Measurements from ENCODE around the gene GIMD1.

Gene GIMD1

GRCh38 chr4:106373026-106373425, 4.4 kb upstream of the GIMD1 start:
- Histone ChIP-seq H3K36me3 (ENCODE audit: control insufficient read depth, insufficient read depth, low read length) (no peaks in the 10 kb centered on the region), H3K27me3 (replicated peaks; ENCODE audit: control insufficient read depth, insufficient read depth, low read length, poor library complexity, severe bottlenecking) (no peaks in the 10 kb centered on the region), H3K9me3 (ENCODE audit: control insufficient read depth, low read length) (no peaks in the 10 kb centered on the region), H3K27ac (ENCODE audit: insufficient read depth, low read length, poor library complexity, severe bottlenecking) (no peak overlapping the region), H3K4me3 (ENCODE audit: insufficient read depth, low read depth, low read length, poor library complexity, severe bottlenecking) (no peak overlapping the region), H3K4me1 (ENCODE audit: control insufficient read depth, insufficient read depth, low read length, poor library complexity, severe bottlenecking) (no peaks in the 10 kb centered on the region)
- DNase-seq: no peak

- DNase-seq: no peak
- Histone ChIP-seq H3K9me3 (ENCODE audit: control insufficient read depth, low read length) (no peaks in the 10 kb centered on the region), H3K36me3 (ENCODE audit: control insufficient read depth, insufficient read depth, low read length) (no peaks in the 10 kb centered on the region), H3K4me1 (ENCODE audit: control insufficient read depth, insufficient read depth, low read length, poor library complexity, severe bottlenecking) (no peaks in the 10 kb centered on the region), H3K27me3 (replicated peaks; ENCODE audit: control insufficient read depth, insufficient read depth, low read length, poor library complexity, severe bottlenecking) (no peaks in the 10 kb centered on the region), H3K4me3 (ENCODE audit: insufficient read depth, low read depth, low read length, poor library complexity, severe bottlenecking) (no peak overlapping the region), H3K27ac (ENCODE audit: insufficient read depth, low read length, poor library complexity, severe bottlenecking) (no peak overlapping the region)
Observed at GRCh38 chr4:106371161-106371560, 2.6 kb upstream of the GIMD1 start.

- H3K27ac ChIP-seq (ENCODE audit: insufficient read depth, low read length, poor library complexity, severe bottlenecking): no peak overlapping the region
Observed at GRCh38 chr4:106370214-106370613, 1.6 kb upstream of the GIMD1 start.

GRCh38 chr4:106369456-106370060, 980 bp upstream of the GIMD1 start:
- DNase-seq: no peak
- no peak overlapping the region for H3K27ac ChIP-seq (ENCODE audit: insufficient read depth, low read length, poor library complexity, severe bottlenecking)
- H3K4me3 ChIP-seq (ENCODE audit: insufficient read depth, low read depth, low read length, poor library complexity, severe bottlenecking): no peak overlapping the region

More at GRCh38 chr4:106370214-106370613, 1.6 kb upstream of the GIMD1 start:
- Histone ChIP-seq H3K4me3 (ENCODE audit: insufficient read depth, low read depth, low read length, poor library complexity, severe bottlenecking) (no peak overlapping the region), H3K4me1 (ENCODE audit: control insufficient read depth, insufficient read depth, low read length, poor library complexity, severe bottlenecking) (no peaks in the 10 kb centered on the region), H3K9me3 (ENCODE audit: control insufficient read depth, low read length) (no peaks in the 10 kb centered on the region), H3K36me3 (ENCODE audit: control insufficient read depth, insufficient read depth, low read length) (no peaks in the 10 kb centered on the region), H3K27me3 (replicated peaks; ENCODE audit: control insufficient read depth, insufficient read depth, low read length, poor library complexity, severe bottlenecking) (no peaks in the 10 kb centered on the region)
- DNase-seq: no peak

GRCh38 chr4:106367072-106367471, 1.5 kb downstream of the GIMD1 start:
- H3K27me3 ChIP-seq (replicated peaks; ENCODE audit: control insufficient read depth, insufficient read depth, low read length, poor library complexity, severe bottlenecking): no peaks in the 10 kb centered on the region
- no peak overlapping the region for H3K4me3 ChIP-seq (ENCODE audit: insufficient read depth, low read depth, low read length, poor library complexity, severe bottlenecking)
- no peaks in the 10 kb centered on the region for H3K36me3 ChIP-seq (ENCODE audit: control insufficient read depth, insufficient read depth, low read length)
- DNase-seq: no peak
- no peaks in the 10 kb centered on the region for H3K9me3 ChIP-seq (ENCODE audit: control insufficient read depth, low read length)
- H3K27ac ChIP-seq (ENCODE audit: insufficient read depth, low read length, poor library complexity, severe bottlenecking): no peak overlapping the region
- H3K4me1 ChIP-seq (ENCODE audit: control insufficient read depth, insufficient read depth, low read length, poor library complexity, severe bottlenecking): no peaks in the 10 kb centered on the region

More at GRCh38 chr4:106369456-106370060, 980 bp upstream of the GIMD1 start:
- no peaks in the 10 kb centered on the region for H3K27me3 ChIP-seq (replicated peaks; ENCODE audit: control insufficient read depth, insufficient read depth, low read length, poor library complexity, severe bottlenecking)
- H3K36me3 ChIP-seq (ENCODE audit: control insufficient read depth, insufficient read depth, low read length): no peaks in the 10 kb centered on the region
- H3K4me1 ChIP-seq (ENCODE audit: control insufficient read depth, insufficient read depth, low read length, poor library complexity, severe bottlenecking): no peaks in the 10 kb centered on the region
- no peaks in the 10 kb centered on the region for H3K9me3 ChIP-seq (ENCODE audit: control insufficient read depth, low read length)

GRCh38 chr4:106366026-106366425, 2.6 kb downstream of the GIMD1 start:
- Histone ChIP-seq H3K4me1 (ENCODE audit: control insufficient read depth, insufficient read depth, low read length, poor library complexity, severe bottlenecking) (no peaks in the 10 kb centered on the region), H3K27ac (ENCODE audit: insufficient read depth, low read length, poor library complexity, severe bottlenecking) (no peak overlapping the region), H3K27me3 (replicated peaks; ENCODE audit: control insufficient read depth, insufficient read depth, low read length, poor library complexity, severe bottlenecking) (no peaks in the 10 kb centered on the region), H3K36me3 (ENCODE audit: control insufficient read depth, insufficient read depth, low read length) (no peaks in the 10 kb centered on the region), H3K9me3 (ENCODE audit: control insufficient read depth, low read length) (no peaks in the 10 kb centered on the region), H3K4me3 (ENCODE audit: insufficient read depth, low read depth, low read length, poor library complexity, severe bottlenecking) (no peak overlapping the region)
- DNase-seq: no peak

- Histone ChIP-seq H3K27me3 (replicated peaks; ENCODE audit: control insufficient read depth, insufficient read depth, low read length, poor library complexity, severe bottlenecking) (no peaks in the 10 kb centered on the region), H3K36me3 (ENCODE audit: control insufficient read depth, insufficient read depth, low read length) (no peaks in the 10 kb centered on the region), H3K27ac (ENCODE audit: insufficient read depth, low read length, poor library complexity, severe bottlenecking) (no peak overlapping the region), H3K4me1 (ENCODE audit: control insufficient read depth, insufficient read depth, low read length, poor library complexity, severe bottlenecking) (no peaks in the 10 kb centered on the region), H3K9me3 (ENCODE audit: control insufficient read depth, low read length) (no peaks in the 10 kb centered on the region), H3K4me3 (ENCODE audit: insufficient read depth, low read depth, low read length, poor library complexity, severe bottlenecking) (no peak overlapping the region)
- DNase-seq: no peak
Observed at GRCh38 chr4:106365613-106366012, 3.0 kb downstream of the GIMD1 start.

- H3K27ac ChIP-seq (ENCODE audit: insufficient read depth, low read length, poor library complexity, severe bottlenecking): no peak overlapping the region
- H3K4me3 ChIP-seq (ENCODE audit: insufficient read depth, low read depth, low read length, poor library complexity, severe bottlenecking): no peak overlapping the region
- no peak for DNase-seq
- no peaks in the 10 kb centered on the region for H3K4me1 ChIP-seq (ENCODE audit: control insufficient read depth, insufficient read depth, low read length, poor library complexity, severe bottlenecking)
- no peaks in the 10 kb centered on the region for H3K27me3 ChIP-seq (replicated peaks; ENCODE audit: control insufficient read depth, insufficient read depth, low read length, poor library complexity, severe bottlenecking)
- H3K9me3 ChIP-seq (ENCODE audit: control insufficient read depth, low read length): no peaks in the 10 kb centered on the region
- no peaks in the 10 kb centered on the region for H3K36me3 ChIP-seq (ENCODE audit: control insufficient read depth, insufficient read depth, low read length)
Observed at GRCh38 chr4:106364282-106364681, 4.3 kb downstream of the GIMD1 start.

GRCh38 chr4:106362086-106362825, 6.3 kb downstream of the GIMD1 start:
- no peaks in the 10 kb centered on the region for H3K4me1 ChIP-seq (ENCODE audit: control insufficient read depth, insufficient read depth, low read length, poor library complexity, severe bottlenecking)
- no peak overlapping the region for H3K4me3 ChIP-seq (ENCODE audit: insufficient read depth, low read depth, low read length, poor library complexity, severe bottlenecking)
- no peaks in the 10 kb centered on the region for H3K27me3 ChIP-seq (replicated peaks; ENCODE audit: control insufficient read depth, insufficient read depth, low read length, poor library complexity, severe bottlenecking)
- no peaks in the 10 kb centered on the region for H3K9me3 ChIP-seq (ENCODE audit: control insufficient read depth, low read length)
- no peaks in the 10 kb centered on the region for H3K36me3 ChIP-seq (ENCODE audit: control insufficient read depth, insufficient read depth, low read length)
- DNase-seq: no peak
- no peak overlapping the region for H3K27ac ChIP-seq (ENCODE audit: insufficient read depth, low read length, poor library complexity, severe bottlenecking)

GRCh38 chr4:106358899-106359298, 9.7 kb downstream of the GIMD1 start:
- Histone ChIP-seq H3K36me3 (ENCODE audit: control insufficient read depth, insufficient read depth, low read length) (no peaks in the 10 kb centered on the region), H3K27me3 (replicated peaks; ENCODE audit: control insufficient read depth, insufficient read depth, low read length, poor library complexity, severe bottlenecking) (no peaks in the 10 kb centered on the region), H3K27ac (ENCODE audit: insufficient read depth, low read length, poor library complexity, severe bottlenecking) (no peak overlapping the region), H3K4me3 (ENCODE audit: insufficient read depth, low read depth, low read length, poor library complexity, severe bottlenecking) (no peak overlapping the region), H3K9me3 (ENCODE audit: control insufficient read depth, low read length) (no peaks in the 10 kb centered on the region), H3K4me1 (ENCODE audit: control insufficient read depth, insufficient read depth, low read length, poor library complexity, severe bottlenecking) (no peaks in the 10 kb centered on the region)
- no peak for DNase-seq

All from effector memory CD4-positive, alpha-beta T cell (primary cell).